ENCODE measurements around the gene ACBD5.
"Not testable (repeated sequence)": the region's sequence is repeated elsewhere in the genome, so short reads cannot be mapped to it uniquely, and the experiment has no call there.

Gene ACBD5, protein sequence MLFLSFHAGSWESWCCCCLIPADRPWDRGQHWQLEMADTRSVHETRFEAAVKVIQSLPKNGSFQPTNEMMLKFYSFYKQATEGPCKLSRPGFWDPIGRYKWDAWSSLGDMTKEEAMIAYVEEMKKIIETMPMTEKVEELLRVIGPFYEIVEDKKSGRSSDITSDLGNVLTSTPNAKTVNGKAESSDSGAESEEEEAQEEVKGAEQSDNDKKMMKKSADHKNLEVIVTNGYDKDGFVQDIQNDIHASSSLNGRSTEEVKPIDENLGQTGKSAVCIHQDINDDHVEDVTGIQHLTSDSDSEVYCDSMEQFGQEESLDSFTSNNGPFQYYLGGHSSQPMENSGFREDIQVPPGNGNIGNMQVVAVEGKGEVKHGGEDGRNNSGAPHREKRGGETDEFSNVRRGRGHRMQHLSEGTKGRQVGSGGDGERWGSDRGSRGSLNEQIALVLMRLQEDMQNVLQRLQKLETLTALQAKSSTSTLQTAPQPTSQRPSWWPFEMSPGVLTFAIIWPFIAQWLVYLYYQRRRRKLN

DNA sequence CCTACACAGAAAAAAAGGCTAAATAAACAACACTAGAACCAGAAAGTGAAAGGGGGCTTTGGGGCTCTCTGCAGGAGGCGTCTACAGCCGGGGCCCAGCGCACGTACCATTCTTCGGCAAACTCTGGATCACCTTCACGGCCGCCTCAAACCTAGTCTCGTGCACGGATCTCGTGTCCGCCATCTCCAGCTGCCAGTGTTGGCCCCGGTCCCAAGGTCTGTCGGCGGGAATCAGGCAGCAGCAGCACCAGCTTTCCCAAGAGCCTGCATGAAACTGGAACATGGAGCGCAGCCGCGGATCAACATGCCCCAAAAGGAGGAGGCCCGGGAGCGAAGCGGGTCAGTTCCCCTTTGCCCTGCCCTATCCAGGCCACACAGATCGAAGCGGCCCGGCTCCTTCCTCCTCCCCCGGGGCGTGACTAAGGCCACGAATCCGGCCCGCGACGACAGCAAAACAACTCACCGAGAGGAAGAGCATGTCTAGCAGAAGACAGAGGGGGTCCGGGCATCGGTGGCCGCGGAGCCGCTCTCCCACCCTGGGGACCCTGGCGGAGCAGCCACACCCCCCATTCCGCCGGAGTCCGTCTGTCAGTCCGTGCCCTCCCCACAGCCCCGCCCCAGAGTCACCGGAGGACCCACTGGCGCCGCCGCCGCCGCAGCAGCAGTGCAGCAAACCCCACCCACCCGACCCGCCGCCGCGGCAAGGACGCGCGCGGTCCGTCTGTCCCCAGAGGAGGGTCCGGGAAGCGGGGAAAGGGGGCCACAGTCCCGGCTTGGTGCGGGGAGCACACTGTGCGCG, at the start of gene ACBD5:
Gene ACBD5 (minus strand): TSS at position 586 of the 798 bp plus-strand sequence. CDS start 109 bp downstream, at position 477.
- no peak for DNase-seq (ENCODE audit: low read depth, low spot score)

DNA sequence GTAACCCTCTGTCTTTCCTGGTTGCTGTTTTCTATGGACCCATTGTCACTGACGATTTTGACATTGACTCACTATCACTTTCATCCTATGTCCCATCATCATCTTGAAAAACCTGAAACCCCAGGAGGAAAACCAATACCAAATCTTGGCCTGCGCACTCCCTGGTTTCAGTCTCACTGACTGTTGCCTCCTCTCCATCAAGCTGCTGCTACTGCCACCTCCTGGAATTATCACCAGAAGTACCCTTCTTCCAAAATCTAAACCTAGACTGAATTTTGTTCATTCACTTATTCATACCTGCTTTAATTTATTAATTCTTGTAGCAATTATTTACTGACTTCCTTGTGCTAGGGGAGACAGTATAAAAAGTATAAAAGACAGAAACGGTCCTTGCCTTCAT, 44.5 kb upstream of the ACBD5 start:
- DNase-seq (ENCODE audit: low read depth, low spot score), result no peak
- H3K27ac ChIP-seq, result no peak overlapping the region

More for the DNA sequence above, at the start of gene ACBD5:
- H3K27ac ChIP-seq, result peak within 1 kb of the TSS; percentile 95

DNA sequence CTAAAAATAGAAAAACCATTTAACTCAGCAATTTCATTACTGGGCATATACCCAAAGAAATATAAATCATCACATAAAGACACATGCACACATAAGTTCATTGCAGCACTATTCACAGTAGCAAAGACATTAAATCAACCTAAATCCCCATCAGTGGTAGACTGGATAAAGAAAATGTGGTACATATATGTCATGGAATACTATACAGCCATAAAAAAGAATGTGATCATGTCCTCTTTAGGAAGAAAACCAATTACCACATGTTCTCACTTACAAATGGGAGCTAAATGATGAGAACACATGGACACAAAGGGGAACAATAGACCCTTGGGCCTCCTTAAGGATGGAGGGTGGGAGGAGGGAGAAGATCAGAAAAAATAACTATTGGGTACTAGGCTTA, 36.0 kb upstream of the ACBD5 start:
- no peak overlapping the region for H3K27ac ChIP-seq
- DNase-seq (ENCODE audit: low read depth, low spot score), result no peak

GRCh38 chr10:27266025-27266424, 25.4 kb upstream of the ACBD5 start:
- H3K27ac ChIP-seq; DNase-seq (ENCODE audit: low read depth, low spot score): not testable (repeated sequence)

DNA sequence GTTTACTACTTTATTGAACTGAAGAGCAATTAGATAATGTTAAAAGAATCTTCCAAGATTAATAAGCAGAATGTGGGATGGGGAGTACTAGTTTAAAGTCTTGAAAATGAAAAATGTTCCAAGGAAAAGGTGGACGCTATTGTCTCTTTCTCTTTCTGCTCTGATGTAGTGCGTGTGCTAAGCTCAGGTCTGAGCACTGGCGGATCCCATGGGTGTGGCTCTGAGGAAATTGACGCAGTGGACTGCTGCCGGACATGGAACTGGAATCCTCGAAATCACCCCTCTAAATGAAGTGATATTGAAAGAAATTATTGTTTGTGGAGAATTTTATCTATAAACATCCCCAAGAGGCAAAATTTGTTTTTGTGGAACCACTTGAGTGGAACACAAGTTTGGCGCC, 22.2 kb upstream of the ACBD5 start:
- DNase-seq (ENCODE audit: low read depth, low spot score); H3K27ac ChIP-seq: not testable (repeated sequence)

- H3K27ac ChIP-seq, result no peak overlapping the region
- DNase-seq (ENCODE audit: low read depth, low spot score), result no peak
Measured at GRCh38 chr10:27258838-27259812, 18.5 kb upstream of the ACBD5 start.

- no peak overlapping the region for H3K27ac ChIP-seq
- no peak for DNase-seq (ENCODE audit: low read depth, low spot score)
Measured at GRCh38 chr10:27258492-27258837, 17.9 kb upstream of the ACBD5 start.

DNA sequence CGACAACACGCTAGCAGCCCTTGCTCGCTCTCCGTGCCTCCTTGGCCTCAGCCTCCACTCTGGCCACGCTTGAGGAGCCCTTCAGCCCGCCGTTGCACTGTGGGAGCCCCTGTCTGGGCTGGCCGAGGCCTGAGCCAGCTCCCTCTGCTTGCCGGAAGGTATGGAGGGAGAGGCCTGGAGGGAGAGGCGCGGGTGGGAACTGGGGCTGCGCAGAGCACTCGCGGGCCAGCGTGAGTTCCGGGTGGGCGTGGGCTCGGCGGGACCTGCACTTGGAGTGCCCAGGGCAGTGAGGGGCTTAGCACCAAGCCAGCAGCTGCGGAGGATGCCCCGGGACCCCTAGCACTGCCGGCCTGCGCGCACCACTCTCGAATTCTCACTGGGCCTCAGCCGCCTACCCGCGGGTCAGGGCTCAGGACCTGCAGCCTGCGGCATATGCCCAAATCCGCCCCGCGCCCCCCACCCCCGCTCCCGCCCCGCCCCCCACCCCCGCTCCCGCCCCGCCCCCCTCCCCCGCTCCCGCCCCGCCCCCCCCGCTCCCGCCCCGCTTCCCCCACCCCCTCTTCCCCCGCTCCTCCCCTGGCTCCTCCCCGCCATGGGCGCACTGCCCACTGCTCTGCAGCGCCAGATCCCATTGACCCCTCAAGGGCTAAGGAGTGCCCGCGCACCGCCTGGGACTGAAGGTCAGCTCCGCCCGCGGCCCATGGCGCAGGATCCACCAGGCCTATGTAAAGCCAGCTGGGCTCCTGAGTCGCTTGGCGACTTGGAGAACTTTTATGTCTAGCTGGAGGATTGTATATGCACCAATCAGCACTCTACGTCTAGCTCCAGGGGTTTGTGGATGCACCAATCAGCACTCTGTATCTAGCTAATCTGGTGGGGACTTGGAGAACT, 15.9 kb upstream of the ACBD5 start:
- no peak for DNase-seq (ENCODE audit: low read depth, low spot score)
- H3K27ac ChIP-seq, result no peak overlapping the region

- DNase-seq (ENCODE audit: low read depth, low spot score), result no peak
Measured at GRCh38 chr10:27253576-27253975, 13.0 kb upstream of the ACBD5 start.

DNA sequence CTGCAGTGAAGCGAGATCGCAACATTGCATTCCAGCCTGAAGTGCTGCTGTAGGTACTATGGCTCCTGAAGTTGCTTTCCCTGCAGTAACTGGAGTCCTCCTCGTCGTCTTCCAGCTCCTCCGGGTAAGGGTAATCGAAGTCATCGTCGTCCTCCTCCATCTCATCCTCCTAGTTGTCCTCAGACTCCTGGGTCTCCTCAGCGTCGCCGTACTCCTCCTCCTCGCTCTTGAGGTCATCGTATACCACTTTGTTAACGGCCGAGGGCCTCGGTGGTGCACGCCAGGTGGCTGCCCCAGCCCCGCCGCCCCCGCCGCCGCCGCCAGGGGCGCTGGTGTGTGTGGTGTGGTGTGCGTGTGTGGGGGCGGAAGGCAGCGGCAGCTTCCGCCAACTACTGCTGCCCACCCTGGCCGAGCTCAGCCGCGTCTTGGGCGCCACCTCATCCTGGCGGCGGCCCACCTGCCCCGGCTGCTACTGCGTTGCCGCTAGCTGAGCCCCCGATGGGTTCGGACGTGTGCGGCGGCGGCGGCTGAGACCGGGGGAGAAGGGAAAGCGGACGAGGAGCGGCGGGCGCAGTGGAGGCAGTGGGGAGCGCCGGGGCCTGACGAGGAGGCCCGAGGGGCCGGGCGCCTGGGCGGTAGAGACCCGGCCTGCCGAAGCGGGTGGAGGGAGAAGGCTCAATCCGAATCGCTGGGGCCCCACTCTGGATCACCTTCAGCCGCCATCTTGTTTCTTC, 11.8 kb upstream of the ACBD5 start:
- no peak for DNase-seq (ENCODE audit: low read depth, low spot score)
- H3K27ac ChIP-seq, result no peak overlapping the region

More at GRCh38 chr10:27253576-27253975, 13.0 kb upstream of the ACBD5 start:
- no peak overlapping the region for H3K27ac ChIP-seq

DNA sequence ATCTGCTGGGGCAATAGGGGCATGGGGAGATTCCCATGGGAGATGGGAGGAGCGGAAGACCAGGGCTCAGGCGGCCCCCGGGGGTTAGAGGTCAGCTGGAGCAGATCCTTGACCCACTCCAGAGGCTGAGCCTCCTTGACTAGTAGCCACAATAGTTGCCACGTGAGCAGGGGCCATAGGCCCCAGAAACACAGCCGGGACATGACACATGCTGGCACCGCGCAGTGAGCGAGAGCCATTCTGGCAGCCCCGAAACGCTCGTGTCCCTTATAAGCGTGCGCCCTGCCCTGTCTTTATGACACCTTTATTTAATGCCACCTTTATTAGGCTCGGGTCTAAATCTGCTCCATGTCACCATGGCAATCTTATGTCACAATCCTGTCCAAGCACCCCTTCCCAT, 11.0 kb upstream of the ACBD5 start:
- no peak overlapping the region for H3K27ac ChIP-seq
- no peak for DNase-seq (ENCODE audit: low read depth, low spot score)

DNA sequence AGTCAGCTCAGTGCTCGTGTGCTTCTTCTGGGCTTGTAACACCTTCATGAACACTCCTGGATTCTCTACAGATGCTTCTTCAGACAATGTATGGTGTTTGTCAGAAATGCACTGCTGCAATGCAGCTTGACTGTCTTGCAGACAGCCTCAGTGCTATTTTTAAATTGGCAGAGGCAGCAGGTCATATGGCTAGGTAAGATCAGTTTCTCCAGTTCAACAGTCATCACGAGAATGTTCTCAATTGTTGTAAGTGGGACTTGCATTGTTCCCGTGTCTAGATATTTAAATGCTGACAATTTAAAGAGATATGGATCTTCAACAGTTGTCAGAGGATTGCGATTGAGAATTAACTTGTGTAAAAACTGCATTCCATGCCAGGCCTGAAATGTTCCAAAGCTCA, 7.6 kb upstream of the ACBD5 start:
- H3K27ac ChIP-seq, result no peak overlapping the region

DNA sequence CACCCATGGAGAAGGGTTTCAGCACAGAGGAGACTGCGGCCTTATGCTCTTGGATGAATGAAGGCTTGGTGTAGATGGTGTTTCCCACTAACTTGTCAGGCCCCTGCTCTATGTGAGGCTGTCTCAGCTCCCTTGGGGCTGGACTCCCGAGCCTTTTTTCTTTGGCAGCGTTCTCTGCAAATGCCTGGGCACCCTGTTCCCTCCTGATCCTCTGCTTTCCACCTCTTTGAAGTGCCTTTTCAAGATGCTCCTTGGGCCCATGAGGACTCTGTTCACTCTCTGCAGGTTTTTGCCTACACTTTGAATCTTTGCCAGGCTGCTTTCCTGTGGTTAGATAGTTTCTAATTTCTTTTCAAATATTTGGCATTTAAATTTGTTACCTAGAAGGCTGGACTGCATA, 6.8 kb upstream of the ACBD5 start:
- H3K27ac ChIP-seq, result no peak overlapping the region
- no peak for DNase-seq (ENCODE audit: low read depth, low spot score)

More for the DNA sequence above, 7.6 kb upstream of the ACBD5 start:
- DNase-seq (ENCODE audit: low read depth, low spot score), result no peak

DNA sequence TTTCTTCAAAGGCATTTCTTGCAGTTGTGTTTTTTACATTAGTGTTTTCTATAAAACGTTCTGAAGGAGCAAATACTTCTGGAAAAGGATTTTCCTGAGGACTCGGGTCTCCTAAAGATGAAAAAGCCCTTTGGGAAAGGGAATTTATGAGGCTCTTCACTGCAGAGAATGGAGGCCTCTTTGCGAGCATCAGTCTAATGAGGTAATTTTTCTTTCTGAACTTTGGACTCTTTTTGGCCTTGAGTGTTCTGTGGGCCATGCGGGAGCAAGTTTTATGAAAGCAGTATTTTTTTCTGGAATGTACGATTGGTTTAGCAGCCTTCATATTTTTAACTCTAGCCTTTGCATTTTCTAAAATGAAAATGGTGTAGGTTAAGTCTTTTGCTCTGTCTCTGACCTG, 6.4 kb upstream of the ACBD5 start:
- H3K27ac ChIP-seq, result no peak overlapping the region
- no peak for DNase-seq (ENCODE audit: low read depth, low spot score)

GRCh38 chr10:27245836-27246235, 5.2 kb upstream of the ACBD5 start:
- H3K27ac ChIP-seq, result no peak overlapping the region
- no peak for DNase-seq (ENCODE audit: low read depth, low spot score)

GRCh38 chr10:27244976-27245375, 4.4 kb upstream of the ACBD5 start:
- no peak for DNase-seq (ENCODE audit: low read depth, low spot score)

GRCh38 chr10:27242951-27243551, 2.5 kb upstream of the ACBD5 start:
- H3K27ac ChIP-seq, result peak overlapping the region; percentile 95
- peak; percentile 43 for DNase-seq (ENCODE audit: low read depth, low spot score)

More at GRCh38 chr10:27244976-27245375, 4.4 kb upstream of the ACBD5 start:
- H3K27ac ChIP-seq, result no peak overlapping the region

DNA sequence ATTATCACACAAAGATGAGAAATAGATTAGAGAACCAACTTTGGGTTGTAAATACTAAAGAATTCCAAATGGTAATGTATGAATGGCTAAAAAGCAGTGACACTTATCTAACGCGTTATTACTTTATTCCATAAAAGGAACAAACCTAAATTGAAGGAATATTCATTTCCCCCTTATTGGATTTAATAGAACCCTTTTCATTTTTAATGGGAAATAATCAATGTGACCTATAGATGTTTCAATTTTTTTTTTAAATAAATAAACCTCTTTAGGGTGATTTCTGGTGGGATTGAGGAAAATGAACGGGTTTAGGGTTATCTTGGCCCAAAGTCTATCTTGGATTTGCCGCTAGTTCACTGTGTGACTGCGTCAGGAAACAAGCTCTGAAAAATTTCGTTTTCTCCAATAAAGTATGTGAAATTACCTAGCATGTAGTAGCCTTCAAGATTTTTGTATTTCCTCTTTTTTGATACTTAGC, 1.9 kb upstream of the ACBD5 start:
- no peak for DNase-seq (ENCODE audit: low read depth, low spot score)
- H3K27ac ChIP-seq, result peak overlapping the region; percentile 95
